Muscle of arm (tissue), 14 donors: ENCODE data around the gene NR1D1. TPM values are rescaled to one million over a fixed set of nuclear protein-coding genes. Genes with fewer than 3 reads are reported as not detected.
"Not testable (repeated sequence)": the region's sequence is repeated elsewhere in the genome, so short reads cannot be mapped to it uniquely, and the experiment has no call there.

ENCODE experiments used
- DNase-seq: peaks from one replicate; pipeline ENCODE4 v3.0.0-alpha.2; 2013
- long read RNA-seq, 11 donors: transcript quantifications; one replicate each; lab custom pipeline, GENCODE V29; 2026
- polyA plus RNA-seq, 12 donors: library from polyadenylated mRNA; unstranded; fragments of 120-200 nt; gene quantifications; one replicate each; pipeline ENCODE4 v1.2.1, GENCODE V29; 2013; ENCODE audit not compliant: insufficient read length in 12 of 12

The NR1D1 gene
- 10 to 100 TPM in 1 of 12 donors, 1 to 10 TPM in 9, not detected in 2; 1.7 to 12.3 (median 3.4) TPM for polyA plus RNA-seq
- long read RNA-seq, donor 1, partial matches to known transcripts = 131 of 132 reads
- long read RNA-seq, donor 1, other reads (novel, unspliced or antisense) = 0 of 132 reads
- long read RNA-seq, donor 2, partial matches to known transcripts = 74 of 74 reads
- long read RNA-seq, donor 2, other reads (novel, unspliced or antisense) = 0 of 74 reads
- long read RNA-seq, donor 3 = 0 reads
- long read RNA-seq, donor 4 = 0 reads
- long read RNA-seq, donor 5, partial matches to known transcripts = 0 of 1 reads
- long read RNA-seq, donor 5, other reads (novel, unspliced or antisense) = 0 of 1 reads
- long read RNA-seq, donor 6, partial matches to known transcripts = 0 of 1 reads
- long read RNA-seq, donor 6, other reads (novel, unspliced or antisense) = 0 of 1 reads
- long read RNA-seq, donor 7 = 0 reads
- long read RNA-seq, donor 8, partial matches to known transcripts = 0 of 1 reads
- long read RNA-seq, donor 8, other reads (novel, unspliced or antisense) = 0 of 1 reads
- long read RNA-seq, donor 9 = 0 reads
- long read RNA-seq, donor 10, partial matches to known transcripts = 0 of 2 reads
- long read RNA-seq, donor 10, other reads (novel, unspliced or antisense) = 0 of 2 reads
- long read RNA-seq, donor 11 = 0 reads

DNA sequence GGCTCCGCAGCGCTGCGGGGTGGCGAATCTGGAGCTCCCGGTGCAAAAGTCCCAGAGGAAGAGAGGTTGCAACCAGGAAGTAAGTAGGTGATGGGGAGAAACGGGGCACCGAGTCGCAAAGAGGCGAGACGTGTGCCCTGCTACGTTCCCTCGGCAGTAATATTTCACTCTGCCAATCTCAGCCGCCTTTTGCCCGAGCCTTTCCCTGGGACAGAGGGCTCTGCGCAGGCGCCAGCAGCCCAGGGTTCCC is at the start of gene NR1D1:
Gene NR1D1 (minus strand): TSS at position 171 of the 250 bp plus-strand sequence. CDS start 495 bp downstream, outside the sequence.
- no peak for DNase-seq

DNA sequence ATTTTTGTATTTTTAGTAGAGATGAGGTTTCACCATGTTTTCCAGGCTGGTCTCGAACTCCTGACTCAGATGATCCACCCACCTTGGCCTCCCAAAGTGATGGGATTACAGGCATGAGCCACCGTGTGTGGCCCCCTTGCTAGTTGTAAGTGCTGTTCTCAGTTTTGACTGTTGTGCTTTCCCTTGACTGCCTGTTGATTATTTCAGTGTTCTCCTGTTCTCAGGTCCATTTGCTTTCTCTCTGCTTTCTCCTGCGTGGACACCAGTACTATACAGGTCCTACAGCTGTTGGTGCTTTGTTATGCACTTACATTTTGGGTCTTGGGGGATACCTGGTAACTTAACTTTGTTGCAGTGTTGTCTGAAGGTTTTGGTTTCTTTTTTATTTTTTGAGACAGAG is 48.1 kb upstream of the NR1D1 start:
- no peak for DNase-seq

DNA sequence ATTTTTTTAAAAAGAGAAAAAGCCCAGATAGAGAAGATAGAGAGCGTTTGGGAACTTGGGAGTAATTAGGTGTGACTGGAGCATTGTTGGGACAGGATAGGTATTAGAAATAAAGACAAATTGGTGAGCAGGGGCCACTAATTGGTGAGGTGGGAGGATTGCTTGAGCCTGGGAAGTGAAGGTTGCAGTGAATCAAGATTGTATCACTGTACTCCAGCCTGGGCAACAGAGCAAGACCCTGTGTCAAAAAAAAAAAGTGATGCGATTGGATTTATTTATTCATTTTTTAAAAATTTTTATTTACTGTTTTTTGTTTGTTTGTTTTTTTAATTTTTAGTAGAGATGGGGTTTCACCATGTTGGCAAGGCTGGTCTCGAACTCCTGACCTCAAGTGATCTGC is 45.1 kb upstream of the NR1D1 start:
- no peak for DNase-seq

- DNase-seq = not testable (repeated sequence)
Measured at GRCh38 chr17:40143166-40143565, 42.8 kb upstream of the NR1D1 start.

- DNase-seq = no peak
Measured at GRCh38 chr17:40139566-40140058, 39.2 kb upstream of the NR1D1 start.

DNA sequence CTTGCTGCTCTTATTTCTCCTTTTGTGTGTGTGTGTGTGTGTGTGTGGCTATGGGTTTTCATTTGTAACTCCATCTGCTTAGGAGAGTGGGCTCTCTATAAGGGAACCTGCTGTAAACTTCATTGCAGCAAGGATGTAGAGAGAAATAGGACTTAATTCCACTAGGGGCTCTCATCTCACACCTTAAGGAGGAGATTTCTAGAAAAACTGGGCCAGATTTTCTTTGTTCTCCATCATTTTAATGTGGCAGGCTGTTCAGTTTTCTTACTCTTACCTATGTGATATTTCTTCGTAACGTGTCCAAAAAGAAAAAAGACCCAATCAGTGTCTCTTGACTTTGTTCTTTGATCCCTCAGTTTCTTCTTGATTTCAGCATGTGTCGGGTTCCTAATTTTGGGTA is 35.4 kb upstream of the NR1D1 start:
- DNase-seq = no peak

GRCh38 chr17:40134184-40134583 is 33.8 kb upstream of the NR1D1 start:
- DNase-seq = no peak

DNA sequence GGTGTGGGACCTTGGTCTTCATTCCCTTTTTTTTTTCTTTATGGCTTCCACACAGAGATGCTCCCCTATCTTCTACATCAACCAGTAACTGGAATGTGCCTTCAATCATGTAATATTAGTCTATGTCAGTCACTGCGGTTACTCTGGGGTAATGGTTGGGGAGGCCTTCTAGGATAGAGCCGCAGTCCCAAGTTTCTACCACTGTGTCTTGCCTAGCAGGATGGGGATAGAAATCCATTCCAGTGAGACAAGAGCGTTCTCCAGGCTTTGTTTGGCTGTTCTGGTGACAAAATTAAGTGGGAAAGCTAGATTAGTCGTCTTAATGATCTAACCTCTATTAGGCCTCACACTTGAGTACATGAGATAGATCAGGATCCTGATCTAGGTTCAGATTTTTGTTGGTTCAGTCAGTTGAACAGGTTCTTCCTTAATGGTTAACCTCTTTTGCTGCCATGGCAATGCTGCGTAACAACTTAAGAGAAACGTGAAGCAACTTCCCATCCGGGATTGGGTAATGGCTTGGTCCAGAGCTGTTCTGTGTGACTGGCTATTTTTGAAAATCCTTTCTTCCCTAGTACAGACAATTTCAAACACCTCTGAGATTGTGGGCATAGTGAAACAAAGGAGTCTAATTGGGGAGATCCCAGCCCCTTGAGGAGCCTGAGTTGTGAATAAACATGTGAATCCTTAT is 30.1 kb upstream of the NR1D1 start:
- no peak for DNase-seq

DNA sequence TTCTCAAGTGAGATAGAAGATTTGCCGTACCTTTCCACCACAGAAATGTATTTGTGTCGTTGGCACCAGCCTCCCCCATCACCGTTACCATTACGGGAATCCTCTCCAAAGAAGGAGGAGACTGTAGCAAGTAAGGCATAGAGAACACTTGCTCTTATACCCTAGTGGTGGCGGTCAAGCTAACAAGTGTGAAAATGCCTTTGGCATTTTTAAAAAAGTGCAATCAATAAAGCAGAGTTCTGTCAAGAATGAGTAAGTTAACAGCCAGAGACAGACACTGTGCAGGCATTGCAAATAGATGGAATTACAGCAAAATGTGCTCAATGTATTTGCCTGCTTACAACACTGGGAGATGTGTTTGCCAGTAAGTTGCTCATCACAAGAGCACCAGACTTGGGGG is 29.1 kb upstream of the NR1D1 start:
- no peak for DNase-seq

GRCh38 chr17:40124279-40125141 is 24.1 kb upstream of the NR1D1 start:
- DNase-seq = no peak

- DNase-seq = no peak
Measured at GRCh38 chr17:40123811-40124114, 23.4 kb upstream of the NR1D1 start.

DNA sequence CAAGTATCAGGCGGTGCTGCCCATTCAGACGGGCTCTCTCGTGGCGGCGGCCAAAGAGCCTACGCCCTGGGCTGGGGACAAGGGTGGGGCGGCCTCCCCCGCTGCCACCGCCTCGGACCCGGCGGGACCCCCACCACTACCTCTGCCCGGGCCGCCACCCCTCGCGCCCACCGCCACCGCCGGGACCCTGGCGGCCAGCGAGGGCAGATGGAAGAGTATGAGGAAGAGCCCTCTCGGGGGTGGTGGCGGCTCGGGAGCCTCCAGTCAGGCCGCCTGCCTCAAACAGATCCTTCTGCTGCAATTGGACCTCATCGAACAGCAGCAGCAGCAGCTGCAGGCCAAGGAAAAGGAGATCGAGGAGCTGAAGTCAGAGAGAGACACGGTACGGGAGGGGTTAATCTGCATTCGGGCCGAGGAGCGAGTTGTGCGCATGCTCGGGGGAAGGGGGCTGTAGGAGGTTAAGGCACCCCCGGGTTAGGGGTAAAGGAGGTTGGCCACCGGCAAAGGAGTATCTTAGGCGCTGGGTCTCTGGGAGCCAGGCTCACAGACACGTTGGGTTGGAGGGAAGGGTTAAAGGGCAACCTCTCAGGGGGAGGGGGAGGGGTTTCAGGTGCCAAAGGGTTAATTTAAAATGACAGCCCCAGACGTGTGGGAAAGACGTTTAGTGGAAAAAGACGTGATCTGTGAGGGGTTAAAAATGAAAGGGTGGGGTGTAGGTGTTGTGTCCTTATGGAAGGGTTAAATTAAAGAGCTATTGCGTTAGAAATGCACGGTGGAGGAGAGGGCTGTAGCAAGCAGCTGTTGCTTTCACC is 22.8 kb upstream of the NR1D1 start:
- DNase-seq = no peak

GRCh38 chr17:40122136-40122998 is 22.0 kb upstream of the NR1D1 start:
- DNase-seq = no peak

- peak; percentile 84 for DNase-seq
Measured at GRCh38 chr17:40121181-40122135, 21.1 kb upstream of the NR1D1 start, which contains the start of gene MSL1. TSS of gene MSL1 (plus strand) at chr17:40121971. CDS start at chr17:40122613, 642 bp downstream.

DNA sequence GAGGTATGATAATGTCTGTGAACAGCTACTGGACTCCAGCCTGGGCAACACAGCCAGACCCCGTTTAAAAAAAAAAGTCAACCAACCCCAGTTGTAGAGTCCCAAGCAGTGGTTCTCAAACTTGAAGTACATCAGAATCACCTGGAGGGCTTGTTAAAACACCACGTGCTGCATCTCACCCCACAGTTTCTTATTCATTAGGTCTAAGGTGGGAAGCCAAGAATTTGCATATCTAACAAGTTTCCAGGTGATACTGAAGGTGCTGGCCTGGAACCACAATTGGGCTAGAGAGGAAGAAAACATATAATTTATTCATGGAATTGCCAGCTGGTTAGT is 14.7 kb upstream of the NR1D1 start:
- DNase-seq = no peak

- no peak for DNase-seq
Measured at GRCh38 chr17:40113907-40114245, 13.5 kb upstream of the NR1D1 start.

DNA sequence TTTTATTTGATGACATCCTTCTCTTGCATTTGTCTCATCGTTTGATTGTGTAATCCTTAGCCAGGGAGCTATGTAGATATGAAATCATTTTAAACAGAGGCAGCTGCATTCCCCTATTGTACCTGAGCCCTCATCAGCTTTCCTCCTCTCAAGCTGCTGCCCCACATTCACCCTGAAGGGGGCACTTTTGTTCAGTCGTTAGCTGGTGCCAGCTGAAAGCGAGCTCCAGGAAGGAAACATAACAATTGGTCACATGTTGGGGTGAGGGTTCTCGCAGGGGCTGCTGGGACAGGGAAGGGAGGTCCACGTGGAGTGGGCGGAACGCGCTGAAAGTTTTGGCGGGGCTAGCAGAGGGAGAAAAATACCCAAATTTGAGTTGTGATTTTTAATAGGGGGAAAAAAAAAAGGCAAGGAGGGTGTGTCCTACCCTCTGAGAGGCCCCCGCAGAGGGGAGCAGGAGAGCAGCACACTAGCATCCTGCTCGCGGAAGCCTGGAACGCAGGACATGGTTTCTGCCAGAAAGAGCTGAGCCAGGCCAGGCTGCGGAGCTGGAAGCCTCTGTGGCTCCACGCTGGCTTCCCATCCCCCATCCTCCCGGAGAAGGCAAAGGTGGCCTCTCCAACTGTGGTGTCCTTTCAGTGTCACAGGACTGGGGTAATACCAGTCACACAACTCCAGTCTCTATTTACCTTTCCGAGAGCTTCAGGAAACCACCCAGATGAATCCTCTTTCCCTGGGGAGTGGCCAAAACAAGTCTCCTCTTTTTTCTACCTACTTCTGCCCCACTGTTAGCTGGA is 12.9 kb upstream of the NR1D1 start:
- DNase-seq = peak; percentile 97

DNA sequence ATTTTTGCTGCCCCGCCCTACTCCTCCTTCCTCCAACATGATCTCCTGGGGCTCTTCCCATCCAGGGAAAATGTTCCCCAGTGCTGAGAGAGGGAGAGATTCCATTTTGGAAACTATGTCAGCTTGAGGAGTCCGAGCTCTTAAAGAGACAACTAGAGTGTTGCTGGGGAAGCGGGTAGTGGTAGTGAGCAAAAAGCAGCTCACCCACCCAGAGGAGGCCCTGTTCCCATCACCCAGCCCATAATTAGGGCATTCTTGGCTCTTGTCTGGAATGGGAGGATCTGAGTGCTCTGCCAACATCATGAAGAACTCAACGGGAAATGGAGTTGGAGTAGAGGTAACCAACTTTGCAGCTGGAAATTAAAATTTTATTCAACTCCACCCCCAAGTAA is 12.3 kb upstream of the NR1D1 start:
- DNase-seq = no peak
